Measurements from ENCODE around the gene CHRNB1.
"Not testable (repeated sequence)": the region's sequence is repeated elsewhere in the genome, so short reads cannot be mapped to it uniquely, and the experiment has no call there.

The CHRNB1 gene

DNA sequence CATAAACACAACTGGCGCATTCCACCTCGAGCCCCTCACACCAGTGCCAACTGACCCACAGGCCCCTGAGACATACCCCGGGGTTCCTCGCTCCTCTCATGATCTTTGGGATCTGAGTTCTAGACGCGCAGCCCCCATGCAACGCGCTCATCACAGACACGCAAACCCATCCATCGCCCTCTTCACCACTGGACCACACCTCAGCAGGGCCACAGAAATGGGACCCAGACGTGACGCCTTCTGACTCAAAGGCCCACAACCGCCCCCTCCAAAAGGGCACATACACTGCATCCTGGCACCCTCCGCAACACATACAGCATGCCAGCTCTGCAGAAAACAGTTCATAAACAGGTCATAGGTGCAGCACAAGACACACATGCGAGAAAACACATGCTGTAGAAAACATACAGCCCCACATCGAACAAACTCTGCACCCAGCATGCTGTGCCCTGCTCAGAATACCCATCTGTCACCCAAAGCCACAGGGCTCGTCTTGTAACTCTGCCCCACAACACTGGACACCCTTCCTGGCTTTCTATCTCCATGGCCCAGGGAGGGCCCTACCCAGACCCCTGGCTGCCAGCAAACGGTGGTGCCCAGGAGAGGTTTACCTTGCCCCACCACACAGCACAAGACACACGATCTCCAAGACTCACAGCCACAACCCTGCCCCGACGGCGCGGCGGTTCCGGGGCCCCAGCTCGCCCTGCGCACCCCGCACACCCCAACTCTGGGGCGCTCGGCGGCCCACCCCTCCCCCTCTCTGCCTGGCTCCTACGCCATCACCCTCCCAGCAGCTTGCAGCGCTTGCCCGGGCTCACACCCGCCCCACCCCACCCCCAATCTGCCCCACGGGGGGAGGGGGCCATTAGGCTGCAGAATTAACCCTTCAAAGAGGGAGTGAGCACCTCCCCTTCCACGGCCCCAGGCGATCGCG lies 33.7 kb downstream of the CHRNB1 start:
- Histone ChIP-seq H3K4me3 (peak overlapping the region; percentile 61 to 99 (median 85)), H3K27ac (peak overlapping the region; percentile 96 to 100 (median 100))

GRCh38 chr17:7479213-7480088 lies 34.6 kb downstream of the CHRNB1 start, which contains the start of gene ZBTB4:
ZBTB4 (minus strand) TSS chr17:7479631; CDS start chr17:7466801, 12,830 bp downstream.
- peak within 1 kb of the TSS; percentile 61 to 99 (median 85) for H3K4me3 ChIP-seq
- peak within 1 kb of the TSS; percentile 96 to 100 (median 100) for H3K27ac ChIP-seq

- peak overlapping the region; percentile 96 to 100 (median 100) for H3K27ac ChIP-seq
- H3K4me3 ChIP-seq = peak overlapping the region; percentile 61 to 99 (median 85)
Observed at GRCh38 chr17:7480089-7480384, 35.2 kb downstream of the CHRNB1 start.

DNA sequence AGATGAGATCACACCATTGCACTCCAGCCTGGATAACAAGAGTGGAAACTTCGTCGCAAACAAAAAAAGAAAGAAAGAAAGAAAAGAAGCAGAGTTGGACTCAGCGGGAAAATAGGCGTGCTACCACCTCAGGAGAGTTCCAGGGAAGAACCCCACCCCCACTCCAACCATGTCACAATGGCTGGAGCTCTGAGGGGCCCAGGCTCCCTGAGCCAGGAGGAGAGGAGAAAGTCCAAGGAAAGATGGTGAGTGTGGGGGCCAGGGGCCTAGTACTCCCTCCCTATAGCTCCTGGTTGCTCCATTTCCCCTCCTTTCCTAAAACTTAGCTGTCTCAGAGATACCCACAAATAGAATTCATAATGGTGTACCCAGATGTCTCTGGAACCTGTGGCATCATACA lies 36.4 kb downstream of the CHRNB1 start, which contains the start of gene SLC35G6:
Gene SLC35G6 (plus strand): TSS at position 172 of the 400 bp plus-strand sequence. CDS start 71 bp downstream, at position 243.
- peak within 1 kb of the TSS in 1 of 7 experiments; percentile 99 for H3K4me3 ChIP-seq

GRCh38 chr17:7481842-7482741 lies 37.2 kb downstream of the CHRNB1 start:
- H3K4me3 ChIP-seq = not testable (repeated sequence)
- peak overlapping the region in 13 of 21 experiments; percentile 7 to 100 (median 97) for H3K27ac ChIP-seq

More for the DNA sequence above, 36.4 kb downstream of the CHRNB1 start, which contains the start of gene SLC35G6:
- peak within 1 kb of the TSS in 19 of 21 experiments; percentile 25 to 100 (median 100) for H3K27ac ChIP-seq

DNA sequence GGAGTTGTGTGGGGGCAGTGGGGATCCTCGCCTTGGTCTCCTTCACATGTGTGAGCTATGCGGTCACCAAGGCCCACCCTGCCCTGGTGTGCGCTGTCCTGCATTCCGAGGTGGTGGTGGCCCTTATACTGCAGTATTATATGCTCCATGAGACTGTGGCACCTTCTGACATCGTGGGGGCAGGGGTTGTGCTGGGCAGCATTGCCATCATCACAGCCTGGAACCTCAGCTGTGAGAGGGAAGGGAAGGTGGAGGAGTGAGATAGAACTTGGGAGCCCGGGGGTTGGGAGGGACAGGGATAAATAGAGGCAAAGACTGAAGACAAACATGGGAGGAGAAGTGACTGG lies 37.9 kb downstream of the CHRNB1 start:
- Histone ChIP-seq H3K4me3 (peak overlapping the region in 3 of 7 experiments; percentile 59 to 79 (median 64)), H3K27ac (peak overlapping the region in 20 of 21 experiments; percentile 94 to 100 (median 99))

GRCh38 chr17:7483255-7484066 lies 38.6 kb downstream of the CHRNB1 start:
- peak overlapping the region; percentile 45 to 79 (median 57) for H3K4me3 ChIP-seq

GRCh38 chr17:7484067-7484918 lies 39.4 kb downstream of the CHRNB1 start, which contains the start of gene POLR2A:
POLR2A (plus strand) TSS chr17:7484366.
- Histone ChIP-seq H3K27ac (peak within 1 kb of the TSS; percentile 94 to 100 (median 99)), H3K4me3 (peak within 1 kb of the TSS; percentile 45 to 79 (median 57))

More at GRCh38 chr17:7483255-7484066, 38.6 kb downstream of the CHRNB1 start:
- H3K27ac ChIP-seq = peak overlapping the region; percentile 94 to 100 (median 99)

- peak overlapping the region; percentile 45 to 79 (median 57) for H3K4me3 ChIP-seq
- peak overlapping the region in 20 of 21 experiments; percentile 94 to 100 (median 99) for H3K27ac ChIP-seq
Observed at GRCh38 chr17:7484919-7485377, 40.1 kb downstream of the CHRNB1 start.

GRCh38 chr17:7486181-7486580 lies 41.3 kb downstream of the CHRNB1 start:
- Histone ChIP-seq H3K4me3 (peak overlapping the region; percentile 45 to 79 (median 57)), H3K27ac (peak overlapping the region in 12 of 21 experiments; percentile 6 to 100 (median 96))

GRCh38 chr17:7490144-7490543 lies 45.3 kb downstream of the CHRNB1 start:
- no peak overlapping the region for H3K27ac ChIP-seq
- H3K4me3 ChIP-seq = no peak overlapping the region

GRCh38 chr17:7491583-7491982 lies 46.7 kb downstream of the CHRNB1 start:
- Histone ChIP-seq H3K4me3 (no peak overlapping the region), H3K27ac (no peak overlapping the region)

DNA sequence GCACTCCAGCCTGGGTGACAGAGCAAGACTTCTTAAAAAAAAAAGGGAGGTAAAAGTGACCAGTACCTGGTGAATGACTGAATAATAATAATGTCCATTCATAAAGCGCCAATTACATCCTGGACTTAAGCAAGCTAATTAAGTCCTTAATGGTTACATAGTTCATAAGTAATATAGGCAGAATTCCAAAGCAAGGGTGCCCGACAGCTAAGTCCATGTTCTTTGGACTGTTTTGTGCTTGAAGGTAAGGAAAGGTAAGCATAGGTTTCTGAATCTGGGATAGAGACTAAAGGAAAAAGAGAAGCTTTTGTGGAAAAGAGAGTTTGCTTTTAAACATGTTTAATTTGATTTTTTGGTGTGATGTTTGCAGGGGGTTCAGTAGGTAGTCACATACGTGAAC lies 49.1 kb downstream of the CHRNB1 start:
- Histone ChIP-seq H3K4me3 (no peak overlapping the region), H3K27ac (no peak overlapping the region)

GRCh38 chr17:7495906-7496434 lies 51.1 kb downstream of the CHRNB1 start:
- no peak overlapping the region for H3K4me3 ChIP-seq

DNA sequence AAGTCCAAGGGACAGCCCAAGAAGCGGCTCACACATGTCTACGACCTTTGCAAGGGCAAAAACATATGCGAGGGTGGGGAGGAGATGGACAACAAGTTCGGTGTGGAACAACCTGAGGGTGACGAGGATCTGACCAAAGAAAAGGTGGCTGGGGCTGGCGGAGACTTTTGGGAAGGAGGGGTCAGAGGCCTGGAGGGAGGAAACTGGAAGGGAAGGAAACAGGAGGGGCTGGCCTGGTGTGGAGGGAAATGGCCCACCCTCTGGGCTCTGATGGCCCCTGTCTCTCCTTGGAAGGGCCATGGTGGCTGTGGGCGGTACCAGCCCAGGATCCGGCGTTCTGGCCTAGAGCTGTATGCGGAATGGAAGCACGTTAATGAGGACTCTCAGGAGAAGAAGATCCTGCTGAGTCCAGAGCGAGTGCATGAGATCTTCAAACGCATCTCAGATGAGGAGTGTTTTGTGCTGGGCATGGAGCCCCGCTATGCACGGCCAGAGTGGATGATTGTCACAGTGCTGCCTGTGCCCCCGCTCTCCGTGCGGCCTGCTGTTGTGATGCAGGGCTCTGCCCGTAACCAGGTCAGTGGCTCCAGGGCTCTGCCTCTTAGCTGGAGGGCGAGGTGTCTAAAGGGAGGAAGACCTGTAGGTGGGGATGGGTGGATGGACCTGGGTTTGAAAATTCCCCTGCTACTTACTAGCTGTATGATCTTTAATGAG lies 51.8 kb downstream of the CHRNB1 start:
- Histone ChIP-seq H3K4me3 (no peak overlapping the region), H3K27ac (peak overlapping the region in 5 of 21 experiments; percentile 2 to 43 (median 11))

More at GRCh38 chr17:7495906-7496434, 51.1 kb downstream of the CHRNB1 start:
- peak overlapping the region in 4 of 21 experiments; percentile 7 to 43 (median 24) for H3K27ac ChIP-seq

DNA sequence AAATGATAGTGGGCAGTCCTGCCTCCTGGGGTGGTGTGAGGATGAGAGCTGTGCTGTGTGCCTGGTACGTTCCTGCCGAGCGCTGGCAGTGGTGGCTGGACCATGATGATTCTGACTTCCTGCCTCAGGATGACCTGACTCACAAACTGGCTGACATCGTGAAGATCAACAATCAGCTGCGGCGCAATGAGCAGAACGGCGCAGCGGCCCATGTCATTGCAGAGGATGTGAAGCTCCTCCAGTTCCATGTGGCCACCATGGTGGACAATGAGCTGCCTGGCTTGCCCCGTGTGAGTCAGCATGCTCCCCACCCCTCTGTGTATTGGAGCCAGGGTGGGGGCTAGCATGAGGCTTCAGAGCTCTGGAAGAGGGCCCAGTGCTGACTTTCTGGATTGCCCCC lies 52.4 kb downstream of the CHRNB1 start:
- peak overlapping the region in 2 of 21 experiments; percentile 28 to 37 for H3K27ac ChIP-seq

More for the DNA sequence above, 52.4 kb downstream of the CHRNB1 start:
- H3K4me3 ChIP-seq = no peak overlapping the region
